SK-N-MC (cell line): Measurements from ENCODE around the gene CCDC192.

Experiments
- EZH2 ChIP-seq: fragments of 200-600 bp; sonication (generic); IDR thresholded peaks from one replicate; pipeline ENCODE4 v1.6.1; 2017; ENCODE audit warnings: antibody characterized with exemption
- POLR2AphosphoS5 ChIP-seq: IDR thresholded peaks from 2 replicates; pipeline ENCODE4 v1.6.1; 2012; ENCODE audit warnings: mild to moderate bottlenecking, low read depth, low read length, borderline replicate concordance

DNA sequence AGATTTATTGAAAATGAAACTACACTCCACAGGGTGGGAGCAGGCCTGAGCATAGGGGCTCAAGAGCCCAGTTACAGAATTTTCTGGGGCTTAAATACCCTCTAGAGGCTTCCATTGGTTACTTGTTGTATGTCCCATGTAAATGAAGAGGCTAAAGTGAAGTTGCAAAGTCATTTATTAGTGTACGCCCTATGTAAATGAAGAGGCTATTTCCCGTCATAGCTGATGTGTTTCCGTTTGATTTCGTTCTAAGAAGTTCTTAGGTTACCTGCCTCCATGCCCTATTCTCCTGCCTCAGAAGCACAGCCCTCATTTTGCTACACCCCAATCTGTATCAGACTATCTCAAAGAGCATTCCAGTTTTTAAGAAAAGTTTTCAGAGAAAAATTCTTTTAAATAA lies 273.3 kb downstream of the CCDC192 start:
- TF ChIP-seq POLR2AphosphoS5 (no peak), EZH2 (no peak)
